GM12878 (cell line): ENCODE results near the gene CNN2. TPM values are rescaled to one million over a fixed set of nuclear protein-coding genes. Genes with fewer than 3 reads are reported as not detected.

Experiments
- BRCA1 ChIP-seq: IDR thresholded peaks from 2 replicates; pipeline ENCODE4 v1.6.1; 2011; ENCODE audit warnings: low read depth, low read length, improper control_type of control experiment
- CEBPB ChIP-seq, 2 experiments: fragments of 150-350 bp in 1 of 2; IDR thresholded peaks; 2 replicates each; pipeline ENCODE4 v1.6.1; 2012 to 2014; ENCODE audit warnings: low read depth in 2 of 2, low read length in 2 of 2, borderline replicate concordance in 1 of 2, inconsistent platforms in 1 of 2
- CREB1 ChIP-seq: IDR thresholded peaks from 2 replicates; pipeline ENCODE4 v1.6.1; 2012; ENCODE audit warnings: low read depth, mild to moderate bottlenecking, inconsistent platforms
- CTCF ChIP-seq, 3 experiments: IDR thresholded peaks in 2 of 3; conservative IDR thresholded peaks in 1 of 3; 2 replicates each; pipeline ENCODE4 v1.5.1; 2011; ENCODE audit warnings: low read depth in 3 of 3, low read length in 3 of 3, mild to moderate bottlenecking in 3 of 3, control low read depth in 2 of 3, moderate library complexity in 2 of 3, inconsistent platforms in 1 of 3, mixed read lengths in 1 of 3; ENCODE audit not compliant: control insufficient read depth in 2 of 3, insufficient read depth in 1 of 3; ENCODE audit errors: extremely low read depth in 1 of 3
- DPF2 ChIP-seq: fragments of 450-650 bp; IDR thresholded peaks from 2 replicates; pipeline ENCODE4 v1.6.1; 2017; ENCODE audit warnings: mild to moderate bottlenecking
- GATAD2B ChIP-seq: fragments of 450-650 bp; conservative IDR thresholded peaks from 2 replicates; pipeline ENCODE4 v1.6.1; 2017; ENCODE audit warnings: low read depth, mild to moderate bottlenecking, moderate library complexity
- MEF2A ChIP-seq: IDR thresholded peaks from 2 replicates; pipeline ENCODE4 v1.6.1; 2011; ENCODE audit warnings: low read depth, mild to moderate bottlenecking, low read length, moderate library complexity; ENCODE audit not compliant: insufficient read depth
- MYB ChIP-seq: fragments of 150-350 bp; IDR thresholded peaks from 2 replicates; pipeline ENCODE4 v1.6.1; 2014; ENCODE audit warnings: mild to moderate bottlenecking, low read depth, low read length, borderline replicate concordance
- NRF1 ChIP-seq: conservative IDR thresholded peaks from 2 replicates; pipeline ENCODE4 v1.6.1; 2011; ENCODE audit warnings: mild to moderate bottlenecking, low read depth, low read length, improper control_type of control experiment
- SRF ChIP-seq, 2 experiments: IDR thresholded peaks; 2 replicates each; pipeline ENCODE4 v1.6.1; 2011; ENCODE audit warnings: low read depth in 2 of 2, low read length in 2 of 2, mild to moderate bottlenecking in 1 of 2, moderate library complexity in 1 of 2
- STAT1 ChIP-seq: fragments of 450-650 bp; conservative IDR thresholded peaks from 2 replicates; pipeline ENCODE4 v1.6.1; 2014; ENCODE audit warnings: antibody characterized with exemption, mild to moderate bottlenecking
- STAT3 ChIP-seq: IDR thresholded peaks from 2 replicates; pipeline ENCODE4 v1.6.1; 2011; ENCODE audit warnings: low read depth, low read length, improper control_type of control experiment
- ZBTB33 ChIP-seq: fragments of 450-650 bp; IDR thresholded peaks from 2 replicates; pipeline ENCODE4 v1.6.1; 2017; ENCODE audit warnings: mild to moderate bottlenecking
- ZBTB4 ChIP-seq: fragments of 450-650 bp; formaldehyde crosslinking; IDR thresholded peaks from 2 replicates; pipeline ENCODE4 v1.4.0; 2022; ENCODE audit warnings: mild to moderate bottlenecking, moderate library complexity
- ZNF207 ChIP-seq: fragments of 450-650 bp; IDR thresholded peaks from 2 replicates; pipeline ENCODE4 v1.6.1; 2014; ENCODE audit warnings: antibody characterized with exemption, mild to moderate bottlenecking, borderline replicate concordance
- ZNF24 ChIP-seq: fragments of 450-650 bp; IDR thresholded peaks from 2 replicates; pipeline ENCODE4 v1.6.1; 2017; ENCODE audit warnings: antibody characterized with exemption, mild to moderate bottlenecking
- ZNF384 ChIP-seq: IDR thresholded peaks from 2 replicates; pipeline ENCODE4 v1.6.1; 2012; ENCODE audit warnings: low read depth, mild to moderate bottlenecking, low read length, improper control_type of control experiment, borderline replicate concordance
- ZNF592 ChIP-seq: fragments of 450-650 bp; IDR thresholded peaks from 2 replicates; pipeline ENCODE4 v1.6.1; 2017; ENCODE audit warnings: mild to moderate bottlenecking, moderate library complexity
- ZNF622 ChIP-seq: fragments of 450-650 bp; IDR thresholded peaks from 2 replicates; pipeline ENCODE4 v1.6.1; 2017; ENCODE audit warnings: mild to moderate bottlenecking, inconsistent platforms
- polyA plus RNA-seq, 11 experiments: library from polyadenylated mRNA; depleted of rRNA in 4 of 11; unstranded in 6 of 11; stranded (reverse) in 5 of 11; fragments of >200 nt; fragmentation: Nextera tagmentation in 4 of 11; fragmentation: Illumina TruSeq in 1 of 11; extraction: Ambion mirVana in 4 of 11; extraction: Trizol in 1 of 11; gene quantifications; 1 replicate in 1 of 11; 2 replicates in 10 of 11; pipeline versions ENCODE4 v1.2.1 to v1.2.3, GENCODE V29; 2011 to 2016; ENCODE audit warnings: inconsistent platforms in 2 of 11, missing spikeins in 2 of 11, low read depth in 1 of 11
- total RNA-seq, 4 experiments: library from RNA; depleted of rRNA in 3 of 4; stranded (reverse); fragments of >200 nt in 3 of 4; fragmentation: Illumina TruSeq in 1 of 4; extraction: Trizol in 1 of 4; gene quantifications; 2 replicates each; pipeline versions ENCODE4 v1.2.1 to v1.2.3, GENCODE V29; 2013 to 2021

Gene CNN2
- total and polyA plus RNA-seq, 10 of the 15 experiments (the other 5 are each of a cell fraction or from before 2014, with no cell fraction given), result 34.7 to 311 (median 172) TPM

GRCh38 chr19:1020868-1021425 is 5.5 kb upstream of the CNN2 start, which contains the start of gene TMEM259 (continued):
- peak; percentile 77 for TF ChIP-seq DPF2
- peak; percentile 70 for TF ChIP-seq CREB1
- no peak for TF ChIP-seq CTCF (IDR thresholded peaks at IDR 0.05 in 2 of 3, conservative IDR thresholded peaks at IDR 0.05 in 1 of 3; ENCODE audit: control insufficient read depth in 2 of 3, extremely low read depth in 1 of 3, insufficient read depth in 1 of 3, low read depth in 3 of 3, low read length in 3 of 3)
- 0 out of 2 replicates have a peak, but pooled peaks have one; percentile 18 for TF ChIP-seq NRF1
- no peak for TF ChIP-seq STAT3
- no peak for TF ChIP-seq BRCA1
- no peak for TF ChIP-seq ZNF207
- peak; percentile 22; the same call in 1 of the 2 replicates for TF ChIP-seq ZNF24
- TF ChIP-seq ZBTB33, result no peak
- TF ChIP-seq ZNF592, result 0 out of 2 replicates have a peak, but pooled peaks have one; percentile 41
- TF ChIP-seq ZBTB4 (CRISPR knock-in tag), result no peak
- TF ChIP-seq MYB, result no peak
- peak in 1 of 2 experiments; percentile 39; a peak in 1 of 4 replicates for TF ChIP-seq SRF (IDR thresholded peaks at IDR 0.05; ENCODE audit: low read depth in 2 of 2, low read length in 2 of 2)
- TF ChIP-seq ZNF622, result no peak
- no peak for TF ChIP-seq ZNF384
- TF ChIP-seq GATAD2B, result peak; percentile 89
- 0 out of 2 replicates have a peak, but pooled peaks have one; percentile 76 for TF ChIP-seq STAT1
- no peak for TF ChIP-seq MEF2A
- no peak for TF ChIP-seq CEBPB (IDR thresholded peaks at IDR 0.05; ENCODE audit: borderline replicate concordance in 1 of 2, low read depth in 2 of 2, low read length in 2 of 2)
